Measurements from ENCODE around the gene GLB1L3.

GLB1L3 gene

DNA sequence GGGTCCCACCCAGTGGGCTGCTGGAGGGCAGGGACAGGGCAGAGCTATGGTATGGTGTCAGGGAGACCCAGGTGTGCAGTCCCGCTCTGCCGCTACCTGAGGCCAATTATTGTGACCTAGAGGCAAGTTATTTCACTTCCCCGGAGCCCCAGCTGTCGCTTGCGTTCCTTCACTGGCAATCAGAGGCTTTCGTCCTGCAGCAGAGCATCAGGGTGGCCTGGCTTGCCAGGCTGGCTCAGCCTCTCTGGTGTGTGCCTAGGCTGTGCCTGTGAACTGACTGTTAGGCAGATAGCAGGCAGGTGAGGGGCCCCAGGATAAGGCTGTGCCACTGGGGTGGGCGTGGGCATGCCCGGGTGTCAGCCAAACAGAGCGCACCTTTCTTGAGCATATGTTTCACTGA is 87.0 kb downstream of the GLB1L3 start:
- DNase-seq (ENCODE audit: low spot score): no peak

DNA sequence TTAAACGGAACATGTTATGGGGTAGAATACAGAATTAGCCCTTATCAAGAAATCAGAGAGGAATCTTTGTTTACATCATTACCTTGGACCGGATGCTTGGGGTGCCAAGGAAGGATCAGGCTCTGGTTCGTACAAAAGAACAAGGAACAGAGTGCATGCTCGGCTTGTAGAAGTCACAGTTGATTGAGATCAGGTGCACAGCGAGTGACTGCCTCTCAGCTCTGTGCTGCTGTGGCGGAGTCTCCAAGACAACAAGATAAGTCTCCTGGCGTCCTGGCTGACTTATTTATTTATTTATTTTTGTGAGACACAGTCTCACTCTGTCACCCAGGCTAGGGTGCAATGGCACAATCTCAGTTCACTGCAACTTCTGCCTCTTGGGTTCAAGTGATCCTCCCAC is 87.4 kb downstream of the GLB1L3 start:
- no peak for DNase-seq (ENCODE audit: low spot score)

DNA sequence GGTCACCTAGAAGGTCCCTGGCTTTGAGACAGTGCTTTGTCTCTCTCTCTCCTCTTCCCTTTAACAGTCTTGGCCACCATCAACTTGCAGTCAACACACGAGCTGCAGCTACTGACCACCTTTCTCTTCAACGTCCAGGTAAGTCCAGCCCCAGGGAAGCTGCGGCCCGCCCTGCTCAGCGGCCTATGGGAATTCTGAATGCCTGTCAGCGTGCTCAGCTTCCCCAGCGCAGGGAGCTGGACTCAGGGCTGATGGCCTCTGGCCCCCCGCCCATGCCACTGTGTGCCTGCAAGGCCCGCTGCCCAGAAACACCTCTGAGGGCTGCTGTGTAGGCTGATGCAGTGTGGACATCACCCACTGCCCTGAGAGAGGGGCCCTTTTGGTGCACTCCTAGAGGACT is 88.1 kb downstream of the GLB1L3 start:
- no peak for DNase-seq (ENCODE audit: low spot score)

DNA sequence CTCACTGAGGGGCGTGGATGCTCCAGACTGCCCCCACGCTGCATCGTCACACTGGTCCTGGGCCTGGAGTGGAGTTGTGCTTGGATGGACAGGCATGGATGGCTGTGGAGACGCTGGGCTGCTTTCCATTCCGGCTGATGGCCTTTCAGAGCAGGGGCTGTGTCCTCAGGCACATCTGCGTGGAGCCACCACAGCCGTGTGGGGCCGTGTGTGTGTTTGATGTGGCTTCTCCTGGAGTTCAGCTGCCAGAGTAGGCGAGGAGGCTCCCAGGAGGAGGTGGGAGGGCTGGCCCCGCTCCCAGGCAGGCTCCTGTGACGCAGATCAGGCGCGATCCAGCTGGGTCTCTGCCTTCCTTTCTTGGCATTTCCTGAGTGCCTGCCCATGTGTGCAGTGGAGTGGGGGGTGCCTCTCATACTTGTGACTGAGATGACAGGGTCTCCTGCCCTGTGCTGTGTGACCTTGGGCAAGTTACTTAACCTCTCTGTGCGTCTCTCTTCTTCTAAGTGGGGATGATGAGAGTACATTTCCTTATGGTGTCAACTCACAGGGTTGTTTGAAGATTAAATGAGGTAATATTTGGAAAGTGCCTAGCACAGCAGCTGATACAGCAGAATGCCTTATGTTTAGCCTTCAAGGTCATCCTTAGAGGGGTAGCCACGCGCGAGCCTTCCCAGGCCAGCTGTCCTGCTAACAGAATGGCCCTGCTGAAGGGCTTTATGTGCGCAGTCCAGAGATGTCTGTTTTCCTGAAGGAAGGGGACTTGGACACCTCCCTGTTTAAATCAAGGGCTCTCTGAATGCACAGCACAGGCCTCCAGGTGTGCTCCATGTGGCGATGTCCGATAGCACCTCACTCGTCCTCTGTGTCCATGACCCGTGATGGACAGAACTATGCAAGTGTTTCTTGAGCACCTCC is 89.1 kb downstream of the GLB1L3 start:
- no peak for DNase-seq (ENCODE audit: low spot score)

DNA sequence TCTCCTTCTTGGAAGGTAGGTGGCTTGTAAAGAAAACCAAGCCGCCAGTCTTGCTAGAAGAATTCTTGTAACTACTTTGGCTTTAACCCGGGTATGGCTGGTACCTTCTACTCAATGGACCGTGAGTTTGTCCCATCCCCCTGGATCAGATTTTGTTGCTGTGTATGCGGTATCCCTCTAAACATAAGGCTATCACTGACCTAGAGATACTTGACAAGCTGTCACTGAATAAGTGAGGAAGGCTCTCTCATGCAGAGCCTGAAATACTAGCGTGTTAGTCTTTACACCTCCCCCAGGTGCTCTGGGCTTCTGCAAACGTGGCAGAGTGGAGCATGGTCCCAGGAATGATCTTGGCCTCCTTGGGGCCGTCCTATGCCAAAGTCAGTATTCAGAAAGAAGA is 90.1 kb downstream of the GLB1L3 start:
- no peak for DNase-seq (ENCODE audit: low spot score)

DNA sequence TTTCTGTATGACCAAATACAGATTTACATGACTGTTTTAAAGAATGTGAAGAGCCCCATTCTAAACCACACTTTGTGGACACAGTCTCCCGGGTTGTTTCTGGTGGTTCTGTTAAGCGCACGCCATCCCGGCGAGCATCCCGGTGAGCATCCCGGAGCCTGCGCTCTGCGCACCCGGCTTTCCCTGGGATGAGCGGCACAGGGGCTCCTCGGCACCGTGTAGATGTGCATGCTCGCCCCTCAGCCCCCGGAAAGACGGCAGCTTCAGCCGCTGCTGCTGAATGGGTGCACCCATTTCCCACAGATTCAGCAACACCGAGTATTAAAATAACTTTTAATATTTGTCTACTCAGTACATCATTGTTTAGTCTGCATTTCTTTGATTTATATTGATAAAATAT is 91.6 kb downstream of the GLB1L3 start:
- no peak for DNase-seq (ENCODE audit: low spot score)

Data from COLO829 (cell line).